ENCODE measurements around the gene MED12.
A peak's percentile ranks its signal among the peaks of the same experiment; 100 is the strongest.

DNA sequence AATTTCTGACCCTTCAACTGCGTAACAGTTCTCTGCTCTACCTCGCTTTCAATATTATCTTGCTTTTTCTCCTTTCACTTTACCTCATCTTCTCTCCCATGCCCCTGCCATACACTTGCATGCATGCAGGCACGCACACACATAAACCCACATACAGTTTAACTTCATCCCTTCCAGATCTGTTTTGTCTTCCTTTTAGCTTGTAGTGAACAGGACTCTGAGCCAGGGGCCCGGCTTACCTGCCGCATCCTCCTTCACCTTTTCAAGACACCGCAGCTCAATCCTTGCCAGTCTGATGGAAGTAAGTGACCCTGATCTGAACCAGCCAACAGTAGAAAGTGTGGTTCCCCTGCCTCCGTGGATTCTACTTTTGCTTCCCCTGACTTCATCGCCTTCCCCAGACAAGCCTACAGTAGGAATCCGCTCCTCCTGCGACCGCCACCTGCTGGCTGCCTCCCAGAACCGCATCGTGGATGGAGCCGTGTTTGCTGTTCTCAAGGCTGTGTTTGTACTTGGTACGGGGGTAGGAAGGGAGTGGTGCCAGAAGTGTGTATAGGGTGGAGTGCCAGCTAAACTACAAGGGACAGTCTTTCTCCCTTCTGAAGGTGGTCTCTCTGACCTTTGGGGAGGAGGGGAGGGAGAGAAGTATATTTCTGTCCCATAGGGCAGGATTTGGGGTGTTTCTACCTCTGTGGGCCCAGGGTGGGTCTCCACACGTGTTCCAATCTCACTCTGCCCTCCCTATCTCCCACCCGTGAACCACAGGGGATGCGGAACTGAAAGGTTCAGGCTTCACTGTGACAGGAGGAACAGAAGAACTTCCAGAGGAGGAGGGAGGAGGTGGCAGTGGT is 10.7 kb downstream of the MED12 start:
- TF ChIP-seq, protein P1, sequence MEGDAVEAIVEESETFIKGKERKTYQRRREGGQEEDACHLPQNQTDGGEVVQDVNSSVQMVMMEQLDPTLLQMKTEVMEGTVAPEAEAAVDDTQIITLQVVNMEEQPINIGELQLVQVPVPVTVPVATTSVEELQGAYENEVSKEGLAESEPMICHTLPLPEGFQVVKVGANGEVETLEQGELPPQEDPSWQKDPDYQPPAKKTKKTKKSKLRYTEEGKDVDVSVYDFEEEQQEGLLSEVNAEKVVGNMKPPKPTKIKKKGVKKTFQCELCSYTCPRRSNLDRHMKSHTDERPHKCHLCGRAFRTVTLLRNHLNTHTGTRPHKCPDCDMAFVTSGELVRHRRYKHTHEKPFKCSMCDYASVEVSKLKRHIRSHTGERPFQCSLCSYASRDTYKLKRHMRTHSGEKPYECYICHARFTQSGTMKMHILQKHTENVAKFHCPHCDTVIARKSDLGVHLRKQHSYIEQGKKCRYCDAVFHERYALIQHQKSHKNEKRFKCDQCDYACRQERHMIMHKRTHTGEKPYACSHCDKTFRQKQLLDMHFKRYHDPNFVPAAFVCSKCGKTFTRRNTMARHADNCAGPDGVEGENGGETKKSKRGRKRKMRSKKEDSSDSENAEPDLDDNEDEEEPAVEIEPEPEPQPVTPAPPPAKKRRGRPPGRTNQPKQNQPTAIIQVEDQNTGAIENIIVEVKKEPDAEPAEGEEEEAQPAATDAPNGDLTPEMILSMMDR (IDR thresholded peaks at IDR 0.05; ENCODE audit: low read depth, low read length), result peak; percentile 74
- TF ChIP-seq, protein P2, sequence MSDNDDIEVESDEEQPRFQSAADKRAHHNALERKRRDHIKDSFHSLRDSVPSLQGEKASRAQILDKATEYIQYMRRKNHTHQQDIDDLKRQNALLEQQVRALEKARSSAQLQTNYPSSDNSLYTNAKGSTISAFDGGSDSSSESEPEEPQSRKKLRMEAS (IDR thresholded peaks at IDR 0.05; ENCODE audit: low read depth, low read length), result peak; percentile 30; the same call in 1 of the 2 replicates

Measured in NB4 (cell line).